Ishikawa (cell line): Measurements from ENCODE around the gene AGPAT1.

Experiments used
- CEBPB ChIP-seq: IDR thresholded peaks from 2 replicates; pipeline ENCODE4 v1.6.1; 2012
- CREB1 ChIP-seq: IDR thresholded peaks from 2 replicates; pipeline ENCODE4 v1.6.1; 2012; ENCODE audit warnings: low read depth
- EGR1 ChIP-seq: IDR thresholded peaks from 2 replicates; pipeline ENCODE4 v1.6.1; 2012
- EP300 ChIP-seq: IDR thresholded peaks from 2 replicates; pipeline ENCODE4 v1.6.1; 2012; ENCODE audit warnings: borderline replicate concordance
- FOXM1 ChIP-seq: IDR thresholded peaks from 2 replicates; pipeline ENCODE4 v1.6.1; 2012; ENCODE audit warnings: low read depth, borderline replicate concordance
- NFIC ChIP-seq: IDR thresholded peaks from 2 replicates; pipeline ENCODE4 v1.6.1; 2012
- RAD21 ChIP-seq: IDR thresholded peaks from 2 replicates; pipeline ENCODE4 v1.6.1; 2012; ENCODE audit warnings: low read depth
- TAF1 ChIP-seq: IDR thresholded peaks from 2 replicates; pipeline ENCODE4 v1.6.1; 2012; ENCODE audit warnings: low read depth, mild to moderate bottlenecking
- TCF12 ChIP-seq: IDR thresholded peaks from 2 replicates; pipeline ENCODE4 v1.6.1; 2012; ENCODE audit warnings: low read depth
- TEAD4 ChIP-seq: IDR thresholded peaks from 2 replicates; pipeline ENCODE4 v1.6.1; 2012
- YY1 ChIP-seq: IDR thresholded peaks from 2 replicates; pipeline ENCODE4 v1.6.1; 2012; ENCODE audit warnings: low read depth
- ZBTB7A ChIP-seq: IDR thresholded peaks from 2 replicates; pipeline ENCODE4 v1.6.1; 2012; ENCODE audit warnings: low read depth
- TF ChIP-seq, protein P1 (sequence below): IDR thresholded peaks from 2 replicates; pipeline ENCODE4 v1.6.1; 2012; ENCODE audit warnings: low read depth, mild to moderate bottlenecking
- TF ChIP-seq, protein P2 (sequence below): IDR thresholded peaks from 2 replicates; pipeline ENCODE4 v1.6.1; 2012
- TF ChIP-seq, protein P3 (sequence below): IDR thresholded peaks from 2 replicates; pipeline ENCODE4 v1.6.1; 2012

The AGPAT1 gene

DNA sequence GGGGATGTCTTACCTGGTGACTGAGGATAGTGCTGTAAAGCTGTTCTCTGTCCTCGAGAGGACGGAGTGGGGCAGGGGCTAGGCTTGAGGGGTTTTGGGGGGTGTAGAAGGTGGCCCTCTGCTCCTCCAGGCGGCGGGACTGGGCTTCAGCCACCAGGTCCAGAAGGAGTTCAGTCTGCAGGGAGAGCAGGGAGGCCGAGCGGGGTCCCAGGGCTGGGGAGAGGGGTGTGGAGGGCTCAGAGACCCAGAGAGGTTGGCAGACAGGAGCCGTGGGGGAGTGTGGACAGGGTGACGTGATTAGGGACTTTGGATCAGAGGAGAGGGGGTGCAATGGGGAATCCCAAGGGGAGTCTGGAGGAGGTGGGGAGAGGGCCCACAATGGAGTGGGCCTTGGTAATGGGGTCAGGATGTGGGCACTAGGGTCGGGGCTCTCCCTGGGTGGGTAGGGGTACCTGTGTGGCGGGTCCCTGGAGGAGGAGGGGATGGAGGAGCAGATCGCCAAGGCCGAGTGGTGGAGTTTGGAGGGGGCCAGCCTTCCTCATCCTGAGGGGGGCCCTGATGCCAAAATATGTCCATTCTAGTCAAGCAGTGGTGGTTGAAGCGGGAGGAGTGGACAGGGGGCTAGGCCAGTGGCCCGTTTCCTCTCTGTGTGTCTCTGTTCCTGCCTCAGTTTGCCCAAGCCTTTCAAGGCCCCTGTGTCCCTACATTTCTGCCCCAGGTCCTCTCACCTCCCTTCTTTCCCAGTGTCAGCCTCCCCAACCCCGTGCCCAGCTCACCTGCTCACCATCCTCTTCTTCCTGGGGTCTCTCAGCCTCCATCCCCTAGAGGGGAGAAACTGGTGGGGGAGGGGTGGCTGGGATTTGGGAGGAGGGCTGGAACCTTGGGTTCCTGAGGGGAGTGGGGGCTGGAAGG is 16.1 kb upstream of the AGPAT1 start:
- no peak for TF ChIP-seq NFIC
- TF ChIP-seq EP300: no peak
- no peak for TF ChIP-seq RAD21
- no peak for TF ChIP-seq TEAD4
- TF ChIP-seq CREB1: no peak
- no peak for TF ChIP-seq CEBPB
- no peak for TF ChIP-seq YY1
- TF ChIP-seq, protein P1, sequence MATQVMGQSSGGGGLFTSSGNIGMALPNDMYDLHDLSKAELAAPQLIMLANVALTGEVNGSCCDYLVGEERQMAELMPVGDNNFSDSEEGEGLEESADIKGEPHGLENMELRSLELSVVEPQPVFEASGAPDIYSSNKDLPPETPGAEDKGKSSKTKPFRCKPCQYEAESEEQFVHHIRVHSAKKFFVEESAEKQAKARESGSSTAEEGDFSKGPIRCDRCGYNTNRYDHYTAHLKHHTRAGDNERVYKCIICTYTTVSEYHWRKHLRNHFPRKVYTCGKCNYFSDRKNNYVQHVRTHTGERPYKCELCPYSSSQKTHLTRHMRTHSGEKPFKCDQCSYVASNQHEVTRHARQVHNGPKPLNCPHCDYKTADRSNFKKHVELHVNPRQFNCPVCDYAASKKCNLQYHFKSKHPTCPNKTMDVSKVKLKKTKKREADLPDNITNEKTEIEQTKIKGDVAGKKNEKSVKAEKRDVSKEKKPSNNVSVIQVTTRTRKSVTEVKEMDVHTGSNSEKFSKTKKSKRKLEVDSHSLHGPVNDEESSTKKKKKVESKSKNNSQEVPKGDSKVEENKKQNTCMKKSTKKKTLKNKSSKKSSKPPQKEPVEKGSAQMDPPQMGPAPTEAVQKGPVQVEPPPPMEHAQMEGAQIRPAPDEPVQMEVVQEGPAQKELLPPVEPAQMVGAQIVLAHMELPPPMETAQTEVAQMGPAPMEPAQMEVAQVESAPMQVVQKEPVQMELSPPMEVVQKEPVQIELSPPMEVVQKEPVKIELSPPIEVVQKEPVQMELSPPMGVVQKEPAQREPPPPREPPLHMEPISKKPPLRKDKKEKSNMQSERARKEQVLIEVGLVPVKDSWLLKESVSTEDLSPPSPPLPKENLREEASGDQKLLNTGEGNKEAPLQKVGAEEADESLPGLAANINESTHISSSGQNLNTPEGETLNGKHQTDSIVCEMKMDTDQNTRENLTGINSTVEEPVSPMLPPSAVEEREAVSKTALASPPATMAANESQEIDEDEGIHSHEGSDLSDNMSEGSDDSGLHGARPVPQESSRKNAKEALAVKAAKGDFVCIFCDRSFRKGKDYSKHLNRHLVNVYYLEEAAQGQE: no peak
- no peak for TF ChIP-seq EGR1
- TF ChIP-seq TCF12: no peak
- no peak for TF ChIP-seq ZBTB7A
- TF ChIP-seq, protein P2, sequence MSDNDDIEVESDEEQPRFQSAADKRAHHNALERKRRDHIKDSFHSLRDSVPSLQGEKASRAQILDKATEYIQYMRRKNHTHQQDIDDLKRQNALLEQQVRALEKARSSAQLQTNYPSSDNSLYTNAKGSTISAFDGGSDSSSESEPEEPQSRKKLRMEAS: no peak
- TF ChIP-seq FOXM1: no peak
- TF ChIP-seq TAF1: no peak
- TF ChIP-seq, protein P3, sequence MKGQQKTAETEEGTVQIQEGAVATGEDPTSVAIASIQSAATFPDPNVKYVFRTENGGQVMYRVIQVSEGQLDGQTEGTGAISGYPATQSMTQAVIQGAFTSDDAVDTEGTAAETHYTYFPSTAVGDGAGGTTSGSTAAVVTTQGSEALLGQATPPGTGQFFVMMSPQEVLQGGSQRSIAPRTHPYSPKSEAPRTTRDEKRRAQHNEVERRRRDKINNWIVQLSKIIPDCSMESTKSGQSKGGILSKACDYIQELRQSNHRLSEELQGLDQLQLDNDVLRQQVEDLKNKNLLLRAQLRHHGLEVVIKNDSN: no peak

DNA sequence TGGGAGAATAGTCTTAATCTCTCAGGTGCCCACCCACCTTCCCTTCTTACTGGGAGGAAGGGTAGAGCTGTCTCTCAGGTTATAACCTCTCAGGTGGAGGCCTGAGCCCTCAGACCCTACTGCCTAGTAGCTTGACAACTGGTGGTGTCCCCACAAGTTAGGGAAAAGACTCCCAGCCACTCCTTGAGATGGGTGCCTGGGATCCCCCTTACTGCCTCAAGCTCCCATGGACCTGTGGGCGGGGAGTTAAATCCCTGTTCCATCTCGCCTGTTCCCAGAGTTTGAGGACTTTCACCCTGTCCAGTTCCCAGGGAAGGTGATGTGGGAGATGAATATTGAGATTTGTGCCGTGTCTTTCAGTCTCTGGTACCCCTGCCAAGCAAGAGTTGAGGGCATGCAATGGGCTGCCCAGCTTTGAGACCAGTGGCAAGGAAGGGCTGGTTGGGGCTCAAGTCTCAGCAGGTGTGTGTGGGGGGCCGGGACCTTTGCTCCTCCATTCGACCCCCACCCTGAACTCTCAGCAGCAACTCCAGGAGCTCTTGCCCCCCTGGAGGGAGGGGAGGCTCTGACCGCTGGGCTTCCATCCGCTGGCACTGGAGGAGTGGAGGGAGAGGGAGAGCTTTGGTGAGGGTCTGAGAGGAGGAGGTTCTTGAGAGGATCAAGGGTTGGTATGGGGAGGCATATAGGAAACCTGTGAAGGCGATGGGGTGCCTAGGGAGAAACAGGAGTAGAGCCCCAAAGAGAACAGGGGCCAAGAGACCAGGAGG is 15.2 kb upstream of the AGPAT1 start:
- TF ChIP-seq NFIC (no peak), YY1 (no peak), FOXM1 (no peak), CREB1 (no peak), EGR1 (no peak), CEBPB (no peak), TAF1 (no peak), TEAD4 (no peak), ZBTB7A (no peak), TCF12 (no peak)
- TF ChIP-seq, protein P1: no peak
- TF ChIP-seq, protein P3: no peak
- TF ChIP-seq, protein P2: no peak

DNA sequence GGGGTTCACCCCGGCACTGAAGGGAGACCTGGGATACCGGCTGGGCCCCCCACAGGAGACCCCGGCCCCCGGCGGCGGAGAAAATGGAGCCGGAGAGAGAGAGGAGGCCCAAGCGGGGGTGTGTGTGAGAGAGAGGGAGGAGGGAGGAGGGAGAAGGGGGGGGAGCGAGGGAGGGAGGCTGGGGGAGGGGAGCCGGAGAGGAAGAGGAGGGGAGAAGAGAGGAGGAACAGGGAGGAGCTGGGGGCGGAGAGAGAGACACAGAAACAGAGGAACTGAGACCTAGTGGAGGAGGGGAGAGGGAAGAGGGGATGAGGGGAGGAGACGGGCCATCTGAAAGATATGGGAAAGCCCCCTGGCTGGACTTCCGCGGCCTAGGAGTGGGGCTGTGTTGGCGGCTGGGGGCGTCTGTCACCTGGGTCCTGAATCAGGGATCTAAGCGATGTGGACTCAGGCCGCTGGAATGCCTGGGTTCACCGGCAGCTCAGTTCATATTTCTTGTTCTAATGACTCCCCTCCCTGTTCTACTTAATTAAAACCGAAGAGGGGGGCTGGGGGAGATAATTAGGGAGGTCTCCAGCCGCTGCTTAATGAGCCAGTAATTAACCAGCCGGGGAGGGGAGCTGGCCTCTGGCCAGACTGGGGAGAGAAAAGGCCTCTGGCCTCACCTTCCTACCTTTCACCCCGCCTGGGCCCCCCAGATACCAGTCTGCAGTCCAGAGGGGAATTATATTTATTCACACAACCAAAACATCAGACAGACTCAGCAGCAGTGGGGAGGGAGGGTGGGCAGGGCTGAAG is 14.4 kb upstream of the AGPAT1 start, which contains the start of gene PBX2:
Gene PBX2 (minus strand): TSS at position 149 of the 798 bp plus-strand sequence. CDS start 287 bp downstream, outside the sequence.
- 0 out of 2 replicates have a peak, but pooled peaks have one; percentile 18 for TF ChIP-seq TAF1
- no peak for TF ChIP-seq RAD21
- TF ChIP-seq ZBTB7A: no peak; the same call in none of the 2 replicates
- 0 out of 2 replicates have a peak, but pooled peaks have one; percentile 38 for TF ChIP-seq YY1
- no peak for TF ChIP-seq FOXM1
- no peak for TF ChIP-seq CEBPB
- TF ChIP-seq TCF12: no peak
- peak; percentile 28; the same call in 1 of the 2 replicates for TF ChIP-seq NFIC
- peak; percentile 37; the same call in 1 of the 2 replicates for TF ChIP-seq TEAD4
- TF ChIP-seq, protein P2: no peak
- TF ChIP-seq, protein P3: no peak
- TF ChIP-seq EP300: no peak
- TF ChIP-seq, protein P1: no peak
- TF ChIP-seq EGR1: peak; percentile 49
- no peak for TF ChIP-seq CREB1
